Cardiac ventricle fibroblast (primary cell): ENCODE results near the gene ORAI3. TPM values are rescaled to one million over a fixed set of nuclear protein-coding genes. Genes with fewer than 3 reads are reported as not detected.

ENCODE experiments used
- total RNA-seq: library from RNA; depleted of rRNA; stranded (reverse); fragments of >200 nt; gene quantifications from 2 replicates; pipeline ENCODE4 v1.2.3, GENCODE V29; 2015

ORAI3 gene
- 45.4 and 48.9 TPM in 2 replicates for total RNA-seq

DNA sequence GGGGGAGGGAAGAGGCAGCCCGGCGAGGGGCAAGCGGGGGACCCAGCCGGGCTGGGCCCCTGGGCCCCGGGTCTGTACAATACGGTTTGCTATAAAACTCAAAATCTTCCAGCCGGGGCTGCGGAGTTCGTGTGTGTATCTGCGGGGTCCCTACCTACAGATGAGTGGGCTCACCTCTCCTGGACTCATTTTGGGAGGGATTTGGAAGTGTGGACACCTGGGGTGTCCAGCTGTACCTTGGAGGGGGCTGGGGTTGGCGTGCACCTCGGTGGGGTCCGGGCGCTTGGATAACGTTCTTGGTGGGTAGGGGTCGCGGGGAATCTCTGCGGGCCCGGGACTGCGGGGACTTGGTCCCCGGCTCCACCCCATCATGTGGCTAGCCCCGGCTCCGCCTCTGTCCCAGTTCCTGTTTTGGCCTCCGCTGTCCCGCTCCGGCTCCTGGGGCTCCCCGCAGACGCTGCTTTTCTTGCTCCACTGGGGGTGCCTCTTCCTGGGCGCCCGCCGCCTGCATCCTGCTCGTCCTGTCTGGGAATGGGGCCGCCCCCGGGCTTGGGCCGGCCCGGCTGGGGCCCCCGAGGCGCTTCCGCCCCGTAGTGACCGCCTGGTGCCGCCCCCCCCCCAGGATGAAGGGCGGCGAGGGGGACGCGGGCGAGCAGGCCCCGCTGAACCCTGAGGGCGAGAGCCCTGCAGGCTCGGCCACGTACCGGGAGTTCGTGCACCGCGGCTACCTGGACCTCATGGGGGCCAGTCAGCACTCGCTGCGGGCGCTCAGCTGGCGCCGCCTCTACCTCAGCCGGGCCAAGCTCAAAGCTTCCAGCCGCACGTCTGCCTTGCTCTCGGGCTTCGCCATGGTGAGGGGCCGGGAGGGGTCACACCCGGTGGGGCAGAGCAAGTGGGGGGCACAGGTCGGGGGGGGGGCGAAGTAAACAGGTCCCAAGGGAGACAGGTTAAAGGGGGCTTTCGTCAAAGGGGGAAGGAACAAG, at the start of gene ORAI3:
Gene ORAI3, plus strand, starts transcription at position 402 of the 983 bp plus-strand sequence. Its CDS starts 222 bp downstream, at position 624.

GRCh38 chr16:30923554-30924075, 25.3 kb upstream of the ORAI3 start, which contains the start of gene FBXL19:
FBXL19 (plus strand) TSS chr16:30923572; CDS start chr16:30925755, 2,183 bp downstream.

DNA sequence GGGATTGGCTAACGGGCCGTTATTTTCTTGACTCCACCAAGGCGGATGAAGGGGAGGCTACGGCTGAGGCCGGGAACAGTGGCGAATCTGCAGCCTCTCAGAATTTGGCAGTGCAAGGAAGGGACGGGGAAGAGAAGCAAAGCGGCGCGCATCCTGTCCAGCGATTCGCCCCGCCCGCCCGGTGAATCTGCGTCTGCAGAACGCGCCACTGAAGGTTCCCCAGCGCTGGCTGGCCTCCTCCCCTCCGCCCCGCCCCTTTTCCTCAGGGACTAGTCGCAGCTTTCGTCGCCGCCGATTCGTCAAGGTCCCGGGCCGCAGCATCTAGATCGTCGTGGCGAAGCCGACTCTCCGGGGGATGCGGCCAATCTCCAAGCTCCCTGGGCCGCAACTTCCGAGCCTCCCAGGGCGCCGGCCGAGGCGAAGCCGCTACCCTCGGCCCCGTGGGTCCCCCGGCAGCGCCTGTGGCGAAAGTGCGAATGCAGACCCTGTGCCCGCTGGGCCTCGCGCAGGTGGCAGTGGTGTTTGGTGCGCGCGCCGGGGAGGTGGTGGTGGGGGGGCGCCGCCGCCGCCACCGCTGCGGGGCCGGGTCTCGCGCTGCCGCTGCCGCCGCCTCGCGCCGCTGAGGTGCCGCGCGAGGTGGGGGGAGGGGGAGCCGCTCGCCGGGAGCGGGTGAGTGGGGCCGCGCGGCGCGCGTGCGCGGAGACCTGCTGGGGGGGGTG, 8.7 kb downstream of the ORAI3 start, which contains the start of gene SETD1A:
Gene SETD1A, plus strand, starts transcription at position 299 of the 719 bp plus-strand sequence. CDS start 978 bp downstream, outside the sequence.

GRCh38 chr16:30984669-30985400, 36.0 kb downstream of the ORAI3 start, which contains the start of gene HSD3B7:
HSD3B7 (plus strand) TSS chr16:30985207; CDS start chr16:30985659, 452 bp downstream.

Other genes with a start within 250 kb of the ORAI3 start
- 21.4 and 34.3 TPM in 2 replicates for gene SRCAP, start 249.9 kb upstream of the ORAI3 start, total RNA-seq
- gene PHKG2, start 200.6 kb upstream of the ORAI3 start, total RNA-seq: 13.2 and 17.8 TPM in 2 replicates
- 0.62 and 0.93 TPM in 2 replicates for gene CFAP119, start 187.0 kb upstream of the ORAI3 start, total RNA-seq
- gene RNF40, start 186.7 kb upstream of the ORAI3 start, total RNA-seq: 68.0 and 87.4 TPM in 2 replicates
- gene ZNF629, start 161.9 kb upstream of the ORAI3 start, total RNA-seq: 11.7 and 15.0 TPM in 2 replicates
- gene BCL7C, start 55.0 kb upstream of the ORAI3 start, total RNA-seq: 29.7 and 36.9 TPM in 2 replicates
- gene CTF1, start 52.5 kb upstream of the ORAI3 start, total RNA-seq: 2.0 and 3.6 TPM in 2 replicates
- 13.2 and 13.7 TPM in 2 replicates for gene FBXL19, start 25.5 kb upstream of the ORAI3 start, total RNA-seq
- gene SETD1A, start 8.7 kb downstream of the ORAI3 start, total RNA-seq: 5.2 and 6.2 TPM in 2 replicates
- gene HSD3B7, start 36.1 kb downstream of the ORAI3 start, total RNA-seq: 11.1 and 11.7 TPM in 2 replicates
- gene STX1B, start 61.6 kb downstream of the ORAI3 start, total RNA-seq: 0.25 and 0.29 TPM in 2 replicates
- gene STX4, start 84.5 kb downstream of the ORAI3 start, total RNA-seq: 19.0 and 25.1 TPM in 2 replicates
- gene ZNF668, start 125.2 kb downstream of the ORAI3 start, total RNA-seq: 9.8 and 14.4 TPM in 2 replicates
- gene ZNF646, start 125.4 kb downstream of the ORAI3 start, total RNA-seq: 8.0 and 10.5 TPM in 2 replicates
- 1.2 and 3.2 TPM in 2 replicates for gene PRSS53, start 139.9 kb downstream of the ORAI3 start, total RNA-seq
- gene VKORC1, start 145.7 kb downstream of the ORAI3 start, total RNA-seq: 309 and 356 TPM in 2 replicates
- 55.5 and 66.1 TPM in 2 replicates for gene BCKDK, start 159.3 kb downstream of the ORAI3 start, total RNA-seq
- 21.0 and 22.6 TPM in 2 replicates for gene KAT8, start 168.6 kb downstream of the ORAI3 start, total RNA-seq
- not detected in 2 replicates for gene PRSS8, start 186.7 kb downstream of the ORAI3 start, total RNA-seq
- gene PRSS36, start 201.0 kb downstream of the ORAI3 start, total RNA-seq: 0.20 TPM in 1 of 2 replicates, not detected in the other
- 27.4 and 29.6 TPM in 2 replicates for gene FUS, start 231.1 kb downstream of the ORAI3 start, total RNA-seq